ENCODE measurements around the gene F5.

F5 gene

GRCh38 chr1:169586395-169587255 is at the start of gene F5:
Gene F5, minus strand, starts transcription at chr1:169586481. Its CDS starts 95 bp downstream, at chr1:169586386.
- peak; percentile 87 to 90 (median 88) for DNase-seq

GRCh38 chr1:169634877-169635276 is 48.6 kb upstream of the F5 start:
- DNase-seq = no peak

- DNase-seq = no peak
These were observed 47.9 kb upstream of the F5 start for GRCh38 chr1:169634145-169634544.

DNA sequence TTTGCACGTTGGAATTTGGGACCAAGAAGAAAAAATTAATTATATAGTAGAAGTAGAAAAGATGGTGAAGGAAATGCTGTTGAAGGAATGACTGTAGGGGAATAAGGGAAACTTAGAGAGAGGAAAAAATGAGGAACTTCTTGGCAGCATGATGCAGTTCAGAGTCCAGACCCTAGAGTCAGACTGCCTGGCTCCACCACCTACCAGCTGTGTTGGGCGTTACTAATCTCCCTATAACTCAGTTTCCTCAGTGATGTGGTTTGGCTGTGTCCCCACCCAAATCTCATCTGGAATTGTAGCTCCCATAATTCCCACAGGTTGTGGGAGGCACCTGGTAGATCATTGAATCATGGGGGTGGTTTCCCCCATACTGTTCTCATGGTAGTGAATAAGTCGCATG is 45.0 kb upstream of the F5 start:
- no peak for DNase-seq

DNA sequence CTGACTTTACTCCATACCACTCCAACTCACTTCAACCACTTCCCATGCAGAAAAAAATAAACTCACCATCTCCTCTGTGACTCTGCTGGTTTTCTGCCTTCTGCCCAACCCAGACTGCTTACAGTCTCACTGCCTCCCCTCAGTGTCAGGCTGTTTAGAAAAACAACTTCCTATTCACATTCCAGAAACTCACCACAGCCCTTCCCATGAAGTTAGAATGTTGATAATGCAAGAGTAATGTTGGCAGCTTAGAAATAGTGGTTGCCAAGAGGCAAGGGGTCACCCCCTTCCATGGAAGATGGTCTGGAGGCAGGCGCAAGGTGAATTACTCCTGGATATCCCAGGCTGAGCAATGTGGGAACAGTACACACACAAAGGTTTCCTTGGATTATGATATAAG is 43.7 kb upstream of the F5 start, which contains the start of gene SELP:
SELP (minus strand) TSS at position 119 of the 400 bp plus-strand sequence; CDS start at position 69, 50 bp downstream.
- no peak for DNase-seq

DNA sequence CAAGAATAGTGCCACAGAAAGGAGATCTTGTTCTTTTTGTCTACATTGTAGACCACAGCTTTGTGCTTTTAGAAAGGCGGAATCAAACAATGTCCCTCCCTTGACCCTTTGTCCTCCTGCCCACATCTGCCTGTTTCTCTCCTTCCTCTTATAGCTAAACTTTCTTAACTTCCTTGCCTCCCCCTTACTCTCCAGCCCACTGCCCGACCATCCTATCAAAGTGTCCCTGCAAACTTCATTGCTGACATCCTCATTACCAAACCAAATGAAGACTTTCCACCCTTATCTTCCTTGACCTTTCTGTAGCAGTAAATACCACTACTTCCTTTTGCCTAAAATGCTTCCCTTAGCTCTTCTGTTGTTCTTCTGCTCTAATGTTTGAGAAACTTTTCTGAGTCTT is 38.6 kb upstream of the F5 start:
- DNase-seq = no peak

- no peak for DNase-seq
These were observed 37.8 kb upstream of the F5 start for GRCh38 chr1:169624122-169624521.

GRCh38 chr1:169623132-169623926 is 37.0 kb upstream of the F5 start:
- no peak for DNase-seq

DNA sequence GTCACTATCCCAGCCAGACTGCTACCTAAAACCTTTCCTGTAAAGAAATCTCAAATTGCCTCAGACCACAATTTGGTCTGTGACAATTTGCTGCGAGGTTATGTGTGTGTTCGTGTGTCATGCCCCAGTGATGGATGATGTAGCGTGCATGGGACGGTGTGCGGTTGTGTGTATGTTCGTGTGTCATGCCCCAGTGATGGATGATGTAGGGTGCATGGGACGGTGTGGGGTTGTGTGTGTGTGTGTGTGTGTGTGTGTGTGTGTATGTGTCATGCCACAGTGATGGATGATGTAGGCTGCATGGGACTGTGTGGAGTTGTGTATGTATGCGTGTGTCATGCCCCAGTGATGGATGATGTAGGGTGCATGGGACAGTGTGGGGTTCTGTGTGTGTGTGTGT is 34.3 kb upstream of the F5 start:
- DNase-seq = no peak

DNA sequence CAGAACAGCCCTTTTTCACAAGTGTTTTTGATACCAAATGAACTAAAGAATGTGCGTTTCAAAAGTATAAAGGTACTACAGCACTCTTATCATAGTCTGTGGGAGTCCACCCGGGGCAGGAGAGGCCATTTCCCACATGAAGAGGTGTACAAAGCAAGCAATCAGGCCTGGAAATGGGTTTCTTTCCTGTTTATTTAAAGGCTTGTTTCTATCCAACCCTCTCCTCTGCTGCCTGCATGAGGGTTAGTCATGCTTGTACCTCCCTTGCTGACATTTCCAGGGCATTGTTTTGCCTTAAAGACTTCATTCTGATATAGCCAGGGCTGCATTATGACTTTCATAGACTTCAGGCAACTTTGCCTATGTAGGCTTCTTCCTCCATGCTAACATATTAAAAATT is 32.1 kb upstream of the F5 start:
- DNase-seq = no peak

DNA sequence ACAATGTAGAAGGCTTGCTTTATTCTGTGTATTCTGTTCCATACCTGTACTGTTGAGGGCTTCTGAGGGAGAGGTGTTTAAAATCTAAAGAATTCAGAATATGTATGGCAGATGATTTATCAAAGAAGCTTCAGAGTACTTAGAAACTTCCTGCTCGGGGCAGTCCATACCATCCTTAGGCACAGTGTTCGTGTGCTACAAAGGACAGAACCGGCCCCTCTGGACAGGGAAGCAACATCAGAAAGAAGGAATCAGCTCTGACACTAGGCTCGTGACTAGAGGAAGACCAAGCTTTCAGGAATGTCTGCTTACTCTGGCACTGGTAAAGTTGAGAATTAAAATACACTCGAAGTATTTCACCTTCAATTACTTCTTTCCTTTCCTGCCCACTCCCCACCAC is 29.5 kb upstream of the F5 start:
- DNase-seq = no peak

GRCh38 chr1:169610858-169611257 is 24.6 kb upstream of the F5 start:
- peak in 1 of 3 donors; percentile 39 for DNase-seq

- DNase-seq = no peak
These were observed 23.8 kb upstream of the F5 start for GRCh38 chr1:169610108-169610507.

- DNase-seq = peak; percentile 48 to 60 (median 58)
These were observed 21.9 kb upstream of the F5 start for GRCh38 chr1:169608226-169608625.

DNA sequence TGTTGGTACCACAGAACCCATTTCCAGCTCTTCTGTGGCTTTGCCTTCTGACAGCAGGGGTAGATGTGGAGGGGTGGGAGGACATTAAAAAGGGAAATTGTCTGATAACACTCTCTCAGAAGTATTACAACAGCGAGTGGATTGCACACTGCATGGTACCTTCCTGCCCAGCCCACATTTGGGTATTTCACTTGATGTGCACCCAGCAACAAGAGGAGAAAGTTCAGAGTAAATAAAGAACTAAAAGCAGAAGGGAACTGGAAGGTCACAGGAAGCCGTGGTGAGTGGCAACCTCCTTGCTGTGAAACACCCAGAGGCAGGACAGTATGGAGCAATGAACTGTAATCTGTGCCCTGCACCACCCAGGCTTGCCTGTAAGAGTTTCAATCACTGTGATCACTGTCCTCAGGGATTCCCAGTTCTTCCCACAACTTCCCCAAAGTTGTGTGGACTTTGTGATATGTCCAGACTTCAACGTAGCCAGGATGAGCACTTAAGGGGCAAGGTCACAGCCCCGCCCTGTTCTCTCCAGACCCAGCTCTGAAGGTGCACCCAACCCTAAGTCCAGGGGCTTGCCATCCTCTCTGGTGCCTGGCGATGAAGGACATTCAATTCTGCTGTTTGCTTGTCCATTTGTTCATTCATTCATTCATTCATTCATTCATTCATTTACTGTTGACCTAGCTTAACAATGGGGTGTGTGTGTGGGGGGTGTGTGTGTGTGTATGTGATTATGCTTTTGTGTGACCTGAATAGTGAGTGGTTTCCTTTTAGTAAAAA is 18.7 kb upstream of the F5 start:
- DNase-seq = peak; percentile 87 to 91 (median 89)

DNA sequence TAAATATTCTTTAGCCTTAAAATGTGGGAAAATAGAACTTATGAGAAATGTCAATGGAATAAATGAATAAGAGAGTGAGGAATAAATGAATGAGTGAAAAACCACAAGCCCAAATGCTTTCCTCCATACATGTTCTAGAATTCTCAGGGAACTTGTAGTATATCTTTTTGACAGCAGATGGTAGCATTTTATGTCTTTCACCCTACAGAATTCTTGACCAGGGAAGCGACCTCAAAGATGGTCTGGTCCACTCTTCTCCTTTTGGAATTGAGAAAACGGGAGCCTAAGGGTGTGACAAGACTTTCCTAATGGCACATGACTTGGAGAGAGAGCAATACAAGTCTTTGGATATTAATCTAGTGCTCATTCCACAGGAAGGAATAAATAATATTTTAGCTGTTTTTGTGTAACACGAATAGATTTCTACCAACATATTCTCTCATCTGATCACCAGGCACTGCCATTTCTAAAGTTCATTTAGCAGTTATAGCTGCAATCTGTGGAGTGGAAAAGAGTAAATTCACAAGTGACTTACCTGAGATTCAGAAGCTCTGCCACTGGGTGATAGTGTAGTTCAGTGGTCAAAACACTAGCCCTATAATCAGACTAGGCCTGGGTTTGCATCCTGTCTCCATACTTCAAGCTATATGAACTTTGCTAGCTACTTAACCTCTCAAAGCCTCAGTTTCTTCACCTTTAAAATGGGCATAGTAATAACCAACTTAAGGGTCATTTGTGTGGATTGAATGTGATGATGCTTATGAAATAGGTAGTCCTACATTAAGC is 15.0 kb upstream of the F5 start:
- peak; percentile 51 to 73 (median 60) for DNase-seq

- DNase-seq = no peak
These were observed 9.8 kb upstream of the F5 start for GRCh38 chr1:169595764-169596711.

- DNase-seq = no peak
These were observed 8.1 kb upstream of the F5 start for GRCh38 chr1:169594391-169594790.

- no peak for DNase-seq
These were observed 4.7 kb upstream of the F5 start for GRCh38 chr1:169590932-169591331.

DNA sequence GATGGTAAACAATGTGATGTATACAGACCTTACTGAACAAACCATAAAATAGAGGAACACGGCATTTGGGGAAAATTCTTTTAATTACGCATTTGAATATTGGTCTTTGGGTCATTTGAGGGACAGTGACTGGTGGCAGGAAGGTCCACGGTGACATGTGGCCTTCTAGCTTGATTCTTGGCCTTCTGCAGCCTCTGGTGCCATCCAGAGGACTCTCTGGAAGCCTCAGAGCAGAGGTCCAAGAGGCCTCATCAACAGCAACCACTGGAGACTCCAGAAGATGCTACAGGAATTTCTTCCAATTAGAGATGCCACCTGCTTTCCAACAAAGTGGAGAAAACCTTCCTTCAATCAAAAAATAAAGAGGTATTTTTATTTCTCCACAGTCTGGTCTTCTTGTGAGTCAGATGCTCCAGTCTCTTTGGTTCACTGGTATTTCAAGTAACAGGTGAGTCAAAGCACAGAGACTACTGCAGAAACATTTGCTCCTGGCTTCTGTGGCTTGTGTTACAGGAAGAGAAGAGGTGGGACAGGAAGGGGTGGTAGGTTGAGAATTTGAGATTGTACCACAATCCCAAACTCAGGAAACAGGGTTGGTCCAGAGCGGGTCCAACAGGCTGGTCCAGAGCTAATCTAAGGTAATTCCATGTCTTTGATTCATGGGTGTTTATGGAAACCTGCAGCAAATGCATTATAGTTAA is 2.7 kb upstream of the F5 start:
- DNase-seq = no peak
